GM18517 (cell line): ENCODE results near the gene MARCHF3.
"Not testable (repeated sequence)": the region's sequence is repeated elsewhere in the genome, so short reads cannot be mapped to it uniquely, and the experiment has no call there.

Source experiments
- ATAC-seq: cut with Tn5 transposase; IDR thresholded peaks from one replicate; pipeline ENCODE4 v1.9.1; 2021; ENCODE audit warnings: mild to moderate bottlenecking, moderate library complexity; ENCODE audit not compliant: unreplicated experiment

The MARCHF3 gene

GRCh38 chr5:126853541-126854307 is 176.6 kb downstream of the MARCHF3 start:
- ATAC-seq, result not testable (repeated sequence)

- no peak for ATAC-seq
These were observed 177.5 kb downstream of the MARCHF3 start for GRCh38 chr5:126852841-126853271.

GRCh38 chr5:126852091-126852571 is 178.2 kb downstream of the MARCHF3 start:
- ATAC-seq, result peak; percentile 78

- no peak for ATAC-seq
These were observed 178.8 kb downstream of the MARCHF3 start for GRCh38 chr5:126851501-126852011.

DNA sequence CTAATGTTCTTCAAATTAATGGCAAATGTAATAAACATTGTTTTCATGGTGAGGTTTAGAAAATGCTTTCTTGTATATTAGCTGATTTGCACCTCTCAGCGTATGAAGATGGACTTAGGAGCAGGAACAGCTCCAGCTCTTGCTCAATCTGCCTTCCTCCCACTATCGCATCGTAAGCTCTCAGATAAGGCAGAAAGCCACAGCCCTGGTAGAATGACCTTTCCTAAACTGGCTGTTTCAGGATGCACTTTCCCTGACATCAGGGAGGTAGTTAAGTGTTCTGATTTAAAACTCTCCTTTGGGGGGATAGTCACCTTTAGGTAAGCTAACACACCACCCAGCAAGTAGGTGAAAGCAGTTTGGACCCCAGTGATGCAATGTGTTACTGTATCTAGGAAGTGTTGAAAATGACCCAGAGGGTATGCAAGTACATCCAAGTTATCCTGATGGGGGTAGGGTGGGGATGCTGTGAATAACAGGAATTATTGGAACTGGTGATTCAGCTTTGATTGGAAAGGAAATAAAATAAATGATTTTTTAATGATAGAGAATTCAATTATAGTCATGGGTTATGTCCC is 181.2 kb downstream of the MARCHF3 start:
- ATAC-seq, result no peak

DNA sequence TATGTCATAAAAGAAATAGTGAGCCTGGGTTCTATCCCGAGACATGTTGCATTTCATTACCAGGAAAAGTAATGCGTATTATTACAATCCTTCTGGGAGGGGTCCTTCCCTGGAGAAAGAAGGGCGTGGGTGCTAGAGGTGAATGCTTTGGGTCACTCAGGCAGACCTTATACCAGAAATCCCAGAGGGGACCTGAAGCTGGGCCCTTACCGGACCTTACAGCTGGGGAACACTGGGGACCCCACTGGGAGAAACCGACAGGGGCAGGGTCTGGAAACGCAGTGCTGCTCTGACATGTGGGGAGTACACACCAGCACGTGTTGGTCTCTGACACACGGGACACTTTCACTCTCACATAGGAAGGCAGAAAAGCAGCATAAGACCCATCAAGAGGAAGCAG is 182.1 kb downstream of the MARCHF3 start:
- no peak for ATAC-seq

- no peak for ATAC-seq
These were observed 182.5 kb downstream of the MARCHF3 start for GRCh38 chr5:126847826-126848251.

GRCh38 chr5:126847456-126847820 is 182.9 kb downstream of the MARCHF3 start:
- no peak for ATAC-seq

GRCh38 chr5:126846744-126847455 is 183.5 kb downstream of the MARCHF3 start:
- ATAC-seq, result no peak

GRCh38 chr5:126846344-126846743 is 184.0 kb downstream of the MARCHF3 start:
- no peak for ATAC-seq

- peak; percentile 49 for ATAC-seq
These were observed 184.8 kb downstream of the MARCHF3 start for GRCh38 chr5:126845470-126846070.

DNA sequence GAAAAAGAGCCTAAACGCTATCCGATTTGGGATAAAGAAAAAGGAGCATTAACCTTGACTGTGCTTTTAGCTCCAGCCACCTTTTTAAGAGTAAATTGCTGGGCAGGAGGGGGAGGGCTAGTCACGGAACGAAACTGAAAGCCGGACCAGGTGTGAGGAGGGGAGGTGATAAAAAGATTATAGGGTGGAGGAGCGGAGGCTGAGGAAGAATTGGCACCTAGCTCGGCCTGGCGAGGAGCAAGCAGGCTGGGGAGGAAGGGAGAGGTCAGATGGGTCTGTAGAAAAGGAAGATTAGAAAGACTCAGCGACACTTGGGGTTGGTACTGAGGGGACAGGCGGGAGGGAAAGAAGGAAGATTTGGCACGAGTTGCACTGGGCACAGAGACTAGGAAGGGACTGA is 187.0 kb downstream of the MARCHF3 start:
- not testable (repeated sequence) for ATAC-seq

GRCh38 chr5:126839407-126839806 is 191.0 kb downstream of the MARCHF3 start:
- ATAC-seq, result not testable (repeated sequence)

DNA sequence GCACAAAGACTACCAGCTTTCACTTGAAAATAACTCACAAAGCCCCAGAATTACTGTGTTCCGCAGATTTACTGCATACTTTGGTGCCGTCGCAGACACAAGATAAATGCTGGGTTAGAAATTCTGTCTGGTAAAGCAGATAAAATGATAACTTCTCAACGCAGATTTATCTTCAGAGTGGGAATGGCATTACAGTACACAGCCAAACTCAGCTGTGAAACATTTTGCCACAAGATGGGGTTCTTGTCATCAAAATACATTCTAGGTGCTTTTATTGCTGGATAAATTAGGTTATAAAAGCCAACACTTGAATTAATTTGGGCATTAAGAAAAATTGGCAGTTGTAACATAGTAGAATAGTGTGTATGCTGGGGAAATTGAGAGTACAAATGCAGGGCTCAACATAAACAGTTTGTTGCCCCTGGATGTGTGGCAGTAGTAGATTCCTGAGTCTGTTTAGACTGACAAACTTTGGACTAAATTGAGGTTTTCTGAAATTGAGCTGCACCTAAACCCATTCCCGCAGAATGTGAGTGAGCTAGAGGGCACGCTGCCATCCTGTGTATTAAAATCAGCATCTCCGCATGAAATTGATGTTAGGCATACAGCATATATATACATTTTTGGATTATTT is 192.3 kb downstream of the MARCHF3 start:
- no peak for ATAC-seq

- no peak for ATAC-seq
These were observed 193.1 kb downstream of the MARCHF3 start for GRCh38 chr5:126837242-126837641.

DNA sequence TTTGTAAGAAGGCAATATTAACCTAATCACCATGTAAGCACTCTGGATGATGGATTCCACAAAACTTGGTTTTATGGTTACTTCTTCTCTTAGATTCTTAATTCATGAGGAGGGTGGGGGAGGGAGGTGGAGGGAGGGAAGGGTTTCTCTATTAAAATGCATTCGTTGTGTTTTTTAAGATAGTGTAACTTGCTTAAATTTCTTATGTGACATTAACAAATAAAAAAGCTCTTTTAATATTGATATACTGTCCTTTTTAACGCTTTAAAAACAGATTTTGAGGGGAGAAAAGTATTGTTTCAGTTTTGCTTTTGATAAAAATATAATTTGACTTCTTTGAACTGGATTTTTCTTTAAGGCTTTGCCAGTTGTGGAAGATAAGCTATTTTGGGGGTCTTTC is 193.6 kb downstream of the MARCHF3 start:
- no peak for ATAC-seq

GRCh38 chr5:126831156-126831555 is 199.2 kb downstream of the MARCHF3 start:
- no peak for ATAC-seq

- no peak for ATAC-seq
These were observed 200.3 kb downstream of the MARCHF3 start for GRCh38 chr5:126830061-126830460.

- no peak for ATAC-seq
These were observed 201.3 kb downstream of the MARCHF3 start for GRCh38 chr5:126829098-126829497.

- no peak for ATAC-seq
These were observed 203.6 kb downstream of the MARCHF3 start for GRCh38 chr5:126826619-126827215.
